ENCODE data around the gene ETV5.

ETV5 gene

GRCh38 chr3:186094696-186095425 is 14.0 kb downstream of the ETV5 start:
- DNase-seq = no peak

DNA sequence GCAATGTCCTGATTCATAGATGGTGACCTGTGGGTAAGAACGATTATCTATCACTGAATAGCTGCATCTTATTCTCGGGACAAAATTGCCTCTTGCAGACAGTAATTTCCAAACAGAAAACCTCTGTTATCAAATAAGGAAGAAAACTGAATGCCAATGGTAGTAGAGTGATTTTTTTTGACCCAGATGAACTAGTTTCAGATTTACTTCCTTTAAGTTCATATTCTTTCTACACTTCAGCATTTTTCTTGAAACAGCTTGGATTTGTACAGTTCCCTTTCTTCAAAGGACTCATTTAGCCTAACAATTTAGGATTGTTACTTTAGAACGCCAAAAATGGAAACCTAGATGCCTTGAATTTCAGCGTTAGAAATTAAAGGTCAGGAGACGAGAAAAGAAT is 14.6 kb downstream of the ETV5 start:
- DNase-seq = no peak

DNA sequence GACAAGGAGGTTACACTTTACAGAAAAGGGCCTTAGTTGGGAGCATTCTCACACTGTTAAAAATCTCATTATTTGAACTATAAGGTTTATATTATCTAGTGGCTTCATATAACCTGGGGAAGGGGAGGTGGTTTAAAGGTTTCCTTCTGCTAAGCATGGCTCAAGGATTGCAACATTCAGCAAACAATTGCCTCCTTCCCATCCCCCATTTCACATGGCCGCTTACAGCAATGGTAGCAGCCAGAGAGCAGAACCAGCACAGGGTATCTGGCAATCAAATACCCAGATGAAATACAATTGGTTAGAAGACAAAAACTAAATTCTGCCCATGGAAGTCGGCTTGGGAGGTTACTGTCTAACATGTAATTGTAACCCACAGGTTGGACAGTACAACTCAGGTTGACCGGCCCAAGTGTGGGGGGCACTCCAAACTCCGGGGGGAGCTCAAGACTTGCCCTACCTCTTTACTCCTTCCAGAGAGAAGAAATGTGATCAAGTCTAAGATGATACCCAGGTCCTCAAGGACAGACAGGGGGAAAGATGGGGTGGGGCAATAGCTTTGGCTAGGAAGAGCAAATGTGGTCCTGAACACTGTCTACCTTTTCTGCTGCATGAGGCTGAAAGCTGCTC is 15.5 kb downstream of the ETV5 start:
- no peak for DNase-seq

- DNase-seq = no peak
These were observed 16.4 kb downstream of the ETV5 start for GRCh38 chr3:186092360-186093070.

GRCh38 chr3:186090901-186091300 is 18.0 kb downstream of the ETV5 start:
- DNase-seq = no peak

GRCh38 chr3:186088335-186088734 is 20.6 kb downstream of the ETV5 start:
- DNase-seq = no peak

DNA sequence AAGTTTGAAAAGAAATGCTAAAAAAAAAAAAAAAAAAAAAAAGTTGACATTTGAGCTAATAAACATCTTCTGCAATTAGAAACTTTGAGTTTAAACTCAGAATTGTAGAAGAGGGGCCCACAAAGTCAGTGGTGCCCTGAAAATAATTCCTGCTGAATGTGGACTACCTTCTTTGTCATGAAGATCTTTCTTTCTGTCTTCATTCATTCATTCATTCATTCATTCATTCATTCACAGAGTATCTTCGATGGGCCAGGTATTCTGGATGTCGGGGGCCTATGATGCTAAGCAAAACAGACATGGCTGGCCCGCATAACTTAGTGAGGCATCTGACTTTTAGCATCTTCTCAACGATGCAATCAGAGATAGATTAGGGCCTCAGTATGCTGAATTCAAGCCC is 24.6 kb downstream of the ETV5 start:
- DNase-seq = no peak

GRCh38 chr3:186083746-186084145 is 25.1 kb downstream of the ETV5 start:
- no peak for DNase-seq

DNA sequence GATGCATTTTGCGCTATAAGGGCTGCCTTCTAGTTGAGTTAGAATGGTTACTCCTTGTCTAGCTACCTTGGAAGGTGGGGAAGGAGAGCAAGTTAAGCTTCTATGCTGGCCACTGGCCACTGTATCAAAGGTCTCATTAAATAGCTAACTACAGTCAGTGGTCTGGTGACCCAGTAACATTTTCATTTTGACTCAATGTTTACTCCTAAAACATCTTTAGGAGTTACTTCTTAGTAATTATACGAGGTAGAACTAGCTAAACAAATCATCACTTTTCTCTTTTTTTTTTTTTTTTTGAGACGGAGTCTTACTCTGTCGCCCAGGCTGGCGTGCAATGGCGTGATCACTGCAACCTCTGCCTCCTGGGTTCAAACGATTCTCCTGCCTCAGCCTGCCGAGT is 26.7 kb downstream of the ETV5 start:
- no peak for DNase-seq

DNA sequence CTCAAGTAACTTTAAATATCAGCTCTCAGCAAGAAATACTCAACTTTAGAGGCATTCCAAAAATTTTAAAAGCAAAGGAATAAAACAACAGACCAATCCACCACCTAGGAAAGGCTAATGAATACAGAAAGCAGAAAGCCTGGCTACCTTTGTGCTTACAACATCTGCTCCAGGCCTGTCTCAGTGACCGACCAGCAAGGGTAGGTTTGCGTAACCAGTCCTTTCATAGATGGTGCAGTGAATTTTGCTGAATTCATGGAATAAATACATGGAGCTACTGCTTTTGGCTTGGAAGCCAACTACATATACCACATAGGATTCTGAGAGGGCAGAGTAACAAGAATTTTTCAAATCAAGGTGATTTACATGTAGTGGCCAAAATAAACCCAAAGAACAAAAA is 27.2 kb downstream of the ETV5 start:
- no peak for DNase-seq

GRCh38 chr3:186080849-186081438 is 27.9 kb downstream of the ETV5 start:
- no peak for DNase-seq

- no peak for DNase-seq
These were observed 29.0 kb downstream of the ETV5 start for GRCh38 chr3:186079925-186080324.

- DNase-seq = no peak
These were observed 31.4 kb downstream of the ETV5 start for GRCh38 chr3:186077466-186077865.

- DNase-seq = no peak
These were observed 32.8 kb downstream of the ETV5 start for GRCh38 chr3:186075931-186076567.

DNA sequence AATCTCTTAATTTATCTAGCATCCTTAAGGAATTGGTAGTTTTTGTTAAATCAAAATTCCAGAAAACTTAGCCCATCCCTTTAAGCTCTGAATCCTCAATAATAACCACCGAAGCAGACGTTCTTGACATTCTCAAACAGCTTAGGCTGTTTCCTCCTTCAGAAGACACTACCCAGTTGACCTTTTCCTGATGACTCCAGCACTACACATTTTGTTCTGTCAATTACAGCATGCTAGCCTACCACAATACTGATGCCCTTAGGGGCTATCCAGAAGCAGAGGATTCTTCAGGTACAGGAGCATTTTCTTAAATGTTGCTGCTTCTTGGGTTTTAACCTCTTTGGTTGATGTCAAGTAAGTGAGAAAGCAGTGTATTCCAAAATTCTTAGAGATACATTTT is 33.4 kb downstream of the ETV5 start:
- no peak for DNase-seq

GRCh38 chr3:186073641-186074040 is 35.2 kb downstream of the ETV5 start:
- no peak for DNase-seq

GRCh38 chr3:186070996-186071395 is 37.9 kb downstream of the ETV5 start:
- DNase-seq = no peak

GRCh38 chr3:186070550-186070949 is 38.3 kb downstream of the ETV5 start:
- no peak for DNase-seq

- no peak for DNase-seq
These were observed 38.8 kb downstream of the ETV5 start for GRCh38 chr3:186070133-186070532.

GRCh38 chr3:186069199-186069598 is 39.7 kb downstream of the ETV5 start:
- no peak for DNase-seq

DNA sequence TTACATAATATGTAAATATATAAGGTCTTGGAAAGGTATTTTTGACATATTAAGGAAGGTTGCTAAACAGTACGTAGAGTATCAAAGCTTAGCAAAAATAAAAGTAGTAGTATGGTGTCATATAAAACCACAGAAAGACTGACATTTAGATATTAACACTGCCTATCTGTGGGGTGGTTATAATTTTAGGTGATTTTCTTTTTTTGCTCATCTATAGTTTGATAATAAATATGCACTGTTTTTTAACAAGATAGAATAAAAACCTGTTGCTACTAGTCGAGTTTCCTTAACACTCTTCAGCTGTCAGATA is 40.7 kb downstream of the ETV5 start:
- no peak for DNase-seq

- no peak for DNase-seq
These were observed 41.3 kb downstream of the ETV5 start for GRCh38 chr3:186067360-186068242.

DNA sequence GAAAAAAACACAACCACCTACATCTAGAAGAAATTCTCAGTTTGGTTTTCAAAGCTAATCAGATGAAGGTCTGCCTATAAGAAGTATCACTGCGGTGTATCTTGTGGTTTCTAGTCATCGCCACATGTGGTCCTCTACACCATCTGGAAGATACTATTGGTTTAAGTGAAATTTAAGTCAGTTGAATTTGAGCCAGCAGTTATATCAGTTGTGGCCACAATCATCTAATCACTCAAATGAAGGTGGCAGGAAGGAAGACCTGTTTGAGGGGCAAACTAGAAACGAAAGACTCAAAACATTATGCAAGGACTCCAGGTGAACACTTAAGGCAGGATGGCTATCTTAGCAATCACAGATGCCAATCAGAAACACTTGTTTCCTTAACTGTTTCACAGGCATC is 48.7 kb downstream of the ETV5 start:
- DNase-seq = no peak
